SKM-1 treated with dmso at 0.1 percent for 144 hours (cell line): Measurements from ENCODE around the gene SLCO2B1.

Experiments
- DNase-seq: peaks from one replicate; lab custom pipeline; 2025; ENCODE audit not compliant: unreplicated experiment; lab: John Stamatoyannopoulos, UW

SLCO2B1 gene

DNA sequence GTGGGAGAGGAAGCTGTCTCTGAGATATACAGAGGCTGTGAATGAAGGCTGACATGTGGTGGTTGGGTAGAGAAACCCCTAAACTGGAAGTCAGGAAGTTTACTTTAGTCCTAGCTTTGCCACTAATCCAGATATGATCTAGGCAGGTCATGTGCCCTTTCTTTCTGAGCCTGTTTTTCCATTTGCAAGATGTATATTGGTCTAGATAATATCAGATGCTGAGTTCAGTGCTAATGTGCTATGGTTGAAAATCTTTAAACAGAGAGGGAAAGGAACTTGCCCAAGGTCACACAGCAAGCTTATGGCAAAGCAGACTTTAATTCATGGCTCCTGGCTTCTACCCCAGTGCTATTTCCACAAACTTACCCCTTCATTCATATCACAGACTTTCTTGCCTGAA, 63.9 kb downstream of the SLCO2B1 start:
- no peak for DNase-seq

DNA sequence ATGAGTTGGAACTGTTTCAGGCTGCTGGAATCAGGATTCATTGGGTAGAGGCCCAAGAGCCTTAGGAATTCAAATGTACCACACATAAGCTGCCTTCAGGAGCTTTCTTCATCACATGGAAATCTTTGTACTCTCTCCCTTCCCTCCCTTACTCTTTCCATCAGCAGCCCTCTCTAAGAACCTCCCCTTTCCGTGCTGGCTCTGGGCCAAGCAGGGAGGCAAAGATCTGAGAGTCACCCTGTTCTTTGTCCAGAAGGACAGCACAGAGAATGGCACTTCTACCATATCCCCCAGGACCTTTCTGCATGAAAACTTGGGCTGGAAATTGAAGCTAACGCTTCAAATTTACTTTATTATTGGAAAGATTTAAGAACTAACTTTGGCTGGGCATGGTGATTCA, 69.0 kb downstream of the SLCO2B1 start:
- DNase-seq: no peak

DNA sequence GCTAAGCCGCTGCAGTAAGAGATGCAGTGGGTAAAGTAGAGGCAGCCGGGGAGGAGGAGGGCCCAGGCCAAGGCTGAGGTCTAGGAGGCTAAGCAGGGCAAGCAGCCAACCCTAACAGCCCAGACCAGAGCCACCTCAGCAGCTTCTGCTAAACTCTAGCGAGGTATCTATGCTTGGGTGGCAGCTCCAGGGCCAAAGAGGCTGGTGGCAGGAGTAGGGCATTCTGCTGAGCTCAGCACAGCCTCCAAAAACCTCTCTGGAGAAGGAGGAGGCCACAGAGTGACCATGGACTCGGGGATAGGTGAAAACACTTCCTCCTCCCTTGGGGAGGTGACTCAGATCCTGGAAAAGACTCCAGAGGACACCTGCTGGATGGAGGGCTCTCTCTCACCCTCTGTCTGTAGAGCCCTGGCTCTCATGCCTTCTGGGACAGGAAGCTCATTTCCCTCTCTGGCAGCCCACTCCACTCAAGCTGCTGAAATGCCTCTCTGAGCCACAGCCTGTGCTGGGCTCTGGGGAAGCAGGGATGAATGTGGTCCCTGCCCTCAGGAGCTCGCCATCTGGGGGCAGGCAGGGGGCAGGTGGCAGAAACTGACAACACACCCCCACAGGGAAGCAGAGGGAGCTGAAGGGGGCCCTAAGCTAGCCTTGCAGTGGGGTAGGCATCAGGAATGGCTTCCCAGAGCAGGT, 73.2 kb downstream of the SLCO2B1 start:
- no peak for DNase-seq

DNA sequence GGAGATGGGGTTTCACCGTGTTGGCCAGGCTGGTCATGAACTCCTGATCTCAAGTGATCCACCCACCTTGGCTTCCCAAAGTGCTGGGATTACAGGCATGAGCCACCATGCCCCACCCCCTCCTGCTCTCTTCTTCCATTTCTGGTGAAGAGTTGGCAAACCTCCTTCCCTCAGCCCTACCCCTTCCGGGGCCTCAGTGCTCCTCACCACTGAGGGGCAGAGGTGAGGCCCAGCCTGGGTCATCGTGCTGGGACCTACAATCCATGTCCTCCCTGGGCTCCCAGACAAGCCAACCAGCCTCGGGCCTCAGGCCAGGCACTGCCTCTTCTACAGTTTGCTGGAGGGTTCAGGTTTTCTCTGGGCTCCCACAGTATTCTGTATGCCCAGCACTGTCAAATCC, 74.9 kb downstream of the SLCO2B1 start:
- no peak for DNase-seq

DNA sequence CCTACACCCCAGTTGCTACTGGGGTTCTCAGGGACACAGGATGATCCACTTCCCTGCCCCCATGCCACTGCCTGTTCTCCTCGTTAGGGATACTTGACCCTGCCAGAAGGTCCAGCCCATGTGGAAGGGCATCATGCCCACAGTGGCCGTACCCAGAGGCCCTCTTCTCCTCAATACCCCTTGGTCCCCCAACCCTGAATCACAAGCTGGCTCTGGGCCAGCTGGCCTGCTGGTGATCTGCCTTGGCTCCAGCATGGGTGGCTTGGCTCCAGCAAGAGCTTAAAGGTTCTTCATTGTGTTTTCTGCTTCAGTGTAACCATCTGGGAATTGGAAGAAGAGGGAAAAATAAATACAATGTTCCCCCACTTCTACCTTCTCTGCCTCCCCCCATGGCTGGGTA, 78.6 kb downstream of the SLCO2B1 start:
- no peak for DNase-seq

DNA sequence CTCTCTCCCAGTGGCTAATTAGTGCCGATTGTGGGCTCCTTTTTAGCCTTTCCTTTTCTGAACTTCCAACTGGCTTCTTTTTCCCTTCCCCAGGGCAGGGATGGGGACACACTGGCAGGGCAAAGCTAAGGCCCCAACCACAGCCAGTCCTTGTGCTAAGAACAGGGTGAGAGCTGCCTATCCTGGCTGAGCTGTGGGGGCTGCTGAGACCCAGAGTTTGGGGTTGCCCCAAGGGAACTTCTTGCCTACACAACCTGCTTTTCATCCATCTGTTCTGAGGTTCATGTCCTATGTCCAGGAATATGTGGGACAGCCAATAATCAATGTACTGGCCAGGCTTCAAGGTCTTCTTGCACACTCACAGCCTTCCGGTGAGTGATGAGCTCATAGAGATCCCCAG, 79.7 kb downstream of the SLCO2B1 start:
- DNase-seq: no peak

DNA sequence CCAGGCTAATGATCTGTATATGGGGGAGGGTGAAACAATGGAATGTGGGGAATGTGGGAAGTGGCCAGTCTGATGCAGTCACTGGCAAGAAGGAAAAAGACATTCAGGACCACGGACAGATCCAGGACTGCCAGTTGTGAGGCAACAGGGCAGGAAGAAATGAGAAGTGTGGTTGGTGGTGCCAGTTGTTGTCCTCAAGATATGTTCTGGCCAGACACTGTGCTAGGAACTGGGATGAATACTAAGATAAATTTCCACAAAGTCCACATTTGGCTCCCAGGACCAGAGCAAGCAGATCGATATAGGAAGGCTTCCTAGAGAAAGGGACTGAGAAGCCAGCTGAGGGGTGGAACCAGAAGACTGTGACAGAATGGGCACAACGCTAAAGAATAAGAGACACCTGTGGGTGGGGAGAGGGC, 82.9 kb downstream of the SLCO2B1 start:
- peak; percentile 8 for DNase-seq

DNA sequence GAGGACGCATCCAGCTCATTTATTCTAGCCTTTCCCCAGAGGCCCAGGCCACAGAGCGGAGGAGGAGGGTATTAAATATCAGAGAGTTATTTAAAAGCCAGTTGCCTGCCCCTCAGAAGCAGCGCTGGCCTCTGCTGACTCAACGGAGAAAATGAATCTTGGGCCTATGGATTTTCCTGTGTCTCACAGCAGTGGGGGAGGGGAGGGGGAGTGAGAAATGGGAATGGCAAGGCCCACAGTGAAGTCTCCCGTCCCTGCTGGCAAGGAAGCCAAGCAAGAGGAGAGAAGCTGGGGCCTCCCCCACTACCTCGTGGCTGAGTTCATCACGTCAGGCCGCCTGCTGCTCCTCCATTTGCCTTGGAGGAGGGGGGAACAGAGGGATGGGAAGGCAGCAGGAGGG, 85.2 kb downstream of the SLCO2B1 start:
- no peak for DNase-seq

DNA sequence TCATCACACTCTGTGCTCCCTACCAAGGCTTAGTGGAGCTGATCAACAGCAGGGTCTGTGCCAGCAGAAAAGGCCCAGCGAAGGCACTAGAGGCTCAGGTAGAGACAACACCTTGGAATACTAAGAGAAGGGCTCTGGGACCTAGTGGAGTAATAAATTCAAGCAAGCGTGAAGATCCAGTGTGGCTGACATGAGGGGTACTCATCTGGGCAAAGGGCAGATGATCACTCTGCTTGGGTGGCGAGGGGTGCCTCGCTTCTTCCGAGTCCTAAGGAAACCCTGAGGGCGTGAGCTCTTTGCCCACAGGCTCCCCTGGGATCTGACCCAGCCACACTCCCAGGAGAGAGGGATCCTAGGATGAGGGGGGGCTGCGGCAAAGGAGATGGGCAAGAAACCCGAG, 86.1 kb downstream of the SLCO2B1 start:
- no peak for DNase-seq

DNA sequence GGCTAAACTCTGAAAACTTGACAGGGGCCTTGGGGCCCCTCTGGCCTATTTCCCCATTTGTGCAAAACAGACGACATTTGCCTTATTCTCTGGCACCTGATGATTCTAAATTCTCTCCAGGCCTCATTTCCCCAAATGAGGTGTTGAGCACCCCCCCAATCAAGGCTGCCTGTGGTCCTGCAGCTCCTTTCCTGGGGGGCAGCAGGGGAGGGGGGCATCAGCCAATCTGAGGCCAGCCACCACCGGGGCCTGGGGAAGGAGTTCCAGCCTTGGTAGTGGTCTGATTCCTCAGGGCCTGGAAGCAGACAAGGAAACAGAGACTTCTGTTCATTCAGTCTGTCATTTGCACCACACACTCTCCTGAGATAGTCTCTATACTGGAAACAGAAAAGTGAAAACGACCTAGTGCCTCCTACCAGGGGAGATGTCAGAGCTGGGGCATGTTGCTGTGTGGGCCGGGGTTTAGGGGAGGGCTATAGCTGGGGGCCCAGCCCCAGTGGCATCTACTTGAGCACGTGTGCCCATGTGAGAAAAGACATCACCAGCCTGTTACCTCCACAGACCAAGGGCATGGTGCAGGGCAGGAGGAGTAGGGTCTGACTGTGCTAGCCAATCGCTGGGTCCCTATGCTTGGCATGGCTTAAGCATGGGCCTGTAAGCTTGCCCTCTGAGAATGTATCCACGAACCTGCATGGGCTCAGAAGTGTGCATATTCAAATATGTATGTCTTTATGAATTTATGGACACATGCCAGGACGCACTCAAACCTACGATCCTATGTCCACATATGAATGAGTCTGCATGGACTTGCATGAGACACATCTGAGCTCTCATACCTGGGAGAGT, 87.9 kb downstream of the SLCO2B1 start:
- no peak for DNase-seq

DNA sequence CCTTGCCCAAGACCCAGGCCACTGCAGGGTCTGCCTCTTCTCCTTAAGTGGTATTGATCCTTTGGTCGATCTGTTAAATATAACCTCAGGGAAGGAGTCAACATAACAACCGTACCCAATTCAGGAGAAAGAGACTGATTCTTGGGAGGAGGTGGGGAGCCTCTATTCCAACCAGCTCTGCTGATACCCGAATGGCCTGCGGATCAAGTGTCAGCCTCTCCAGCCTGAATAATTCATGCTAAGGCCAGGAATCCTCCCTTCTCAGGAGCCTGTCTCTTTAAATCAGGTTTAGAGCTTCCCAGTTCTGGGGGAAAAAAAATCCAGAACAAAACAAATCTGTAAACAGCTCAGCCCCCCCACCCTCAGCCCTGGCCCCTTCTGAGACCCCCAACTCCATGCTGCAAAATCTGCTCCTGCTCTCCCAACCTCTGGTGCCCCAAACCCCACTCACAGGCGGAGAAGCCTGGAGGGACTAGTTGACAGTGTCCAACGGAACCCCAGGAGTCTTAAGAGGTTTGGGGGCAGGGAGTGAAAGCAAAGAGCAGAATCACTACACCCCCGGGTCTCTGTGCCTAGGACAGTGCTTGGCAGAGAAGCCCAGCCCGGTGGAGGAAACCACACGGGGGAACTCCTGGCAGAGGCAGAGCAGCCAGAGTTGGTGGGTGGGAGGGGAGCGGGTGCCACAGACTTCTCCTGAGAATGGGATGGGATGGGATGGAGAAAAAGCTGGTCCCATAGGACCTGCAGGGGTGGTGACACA, 88.8 kb downstream of the SLCO2B1 start:
- no peak for DNase-seq

DNA sequence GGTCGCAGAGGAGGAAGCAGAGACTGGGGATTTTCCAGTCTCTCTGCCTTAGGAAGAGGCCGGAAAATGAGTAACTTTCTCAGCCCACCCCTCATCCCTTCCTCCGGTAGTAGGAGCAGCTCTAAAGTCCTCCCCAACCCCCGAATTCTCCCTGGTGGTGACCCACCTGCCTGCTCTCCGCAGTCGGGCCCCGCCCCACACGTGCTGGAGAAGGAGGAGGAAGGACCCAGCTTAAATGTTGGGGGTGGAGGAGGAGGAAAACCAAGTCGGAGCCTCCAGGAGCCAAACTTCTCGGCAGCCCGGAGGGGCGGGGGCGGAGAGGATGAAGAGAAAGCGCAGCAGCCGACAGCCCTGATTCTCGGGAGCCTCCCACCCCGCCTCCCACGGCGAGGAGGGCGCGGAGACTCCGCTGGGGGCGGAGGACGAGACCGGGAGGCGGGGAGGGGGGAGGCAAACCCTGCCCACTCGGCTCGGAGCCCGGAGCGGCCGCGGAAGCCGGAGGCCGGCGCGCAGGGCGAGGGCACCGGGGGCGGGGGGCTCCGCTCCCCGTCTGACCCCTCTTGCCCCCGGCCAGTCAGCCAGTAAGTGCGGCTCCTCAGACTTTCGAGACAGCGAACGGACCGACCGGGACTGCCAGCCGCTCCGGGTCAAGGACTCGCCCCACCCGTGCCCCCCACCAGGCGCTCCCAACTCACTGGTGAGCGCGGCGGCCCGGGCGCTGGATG, 89.6 kb downstream of the SLCO2B1 start, which contains the start of gene TPBGL:
TSS of gene TPBGL (plus strand) at position 464 of the 725 bp plus-strand sequence. CDS start 276 bp downstream, outside the sequence.
- DNase-seq: no peak

DNA sequence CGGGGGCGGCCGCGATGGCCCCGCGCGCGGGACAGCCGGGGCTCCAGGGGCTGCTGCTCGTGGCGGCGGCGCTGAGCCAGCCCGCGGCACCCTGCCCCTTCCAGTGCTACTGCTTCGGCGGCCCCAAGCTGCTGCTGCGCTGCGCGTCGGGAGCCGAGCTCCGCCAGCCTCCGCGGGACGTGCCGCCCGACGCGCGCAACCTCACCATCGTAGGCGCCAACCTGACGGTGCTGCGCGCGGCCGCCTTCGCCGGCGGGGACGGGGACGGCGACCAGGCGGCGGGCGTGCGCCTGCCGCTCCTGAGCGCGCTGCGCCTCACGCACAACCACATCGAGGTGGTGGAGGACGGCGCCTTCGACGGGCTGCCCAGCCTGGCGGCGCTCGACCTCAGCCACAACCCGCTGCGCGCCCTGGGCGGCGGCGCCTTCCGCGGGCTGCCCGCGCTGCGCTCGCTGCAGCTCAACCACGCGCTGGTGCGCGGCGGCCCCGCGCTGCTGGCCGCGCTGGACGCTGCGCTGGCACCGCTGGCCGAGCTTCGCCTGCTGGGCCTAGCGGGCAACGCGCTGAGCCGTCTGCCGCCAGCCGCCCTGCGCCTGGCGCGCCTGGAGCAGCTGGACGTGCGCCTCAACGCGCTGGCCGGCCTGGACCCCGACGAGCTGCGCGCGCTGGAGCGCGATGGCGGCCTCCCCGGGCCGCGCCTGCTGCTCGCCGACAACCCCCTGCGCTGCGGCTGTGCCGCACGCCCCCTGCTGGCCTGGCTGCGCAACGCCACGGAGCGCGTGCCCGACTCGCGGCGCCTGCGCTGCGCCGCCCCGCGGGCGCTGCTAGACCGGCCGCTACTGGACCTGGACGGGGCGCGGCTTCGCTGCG, 90.4 kb downstream of the SLCO2B1 start:
- peak; percentile 65 for DNase-seq

DNA sequence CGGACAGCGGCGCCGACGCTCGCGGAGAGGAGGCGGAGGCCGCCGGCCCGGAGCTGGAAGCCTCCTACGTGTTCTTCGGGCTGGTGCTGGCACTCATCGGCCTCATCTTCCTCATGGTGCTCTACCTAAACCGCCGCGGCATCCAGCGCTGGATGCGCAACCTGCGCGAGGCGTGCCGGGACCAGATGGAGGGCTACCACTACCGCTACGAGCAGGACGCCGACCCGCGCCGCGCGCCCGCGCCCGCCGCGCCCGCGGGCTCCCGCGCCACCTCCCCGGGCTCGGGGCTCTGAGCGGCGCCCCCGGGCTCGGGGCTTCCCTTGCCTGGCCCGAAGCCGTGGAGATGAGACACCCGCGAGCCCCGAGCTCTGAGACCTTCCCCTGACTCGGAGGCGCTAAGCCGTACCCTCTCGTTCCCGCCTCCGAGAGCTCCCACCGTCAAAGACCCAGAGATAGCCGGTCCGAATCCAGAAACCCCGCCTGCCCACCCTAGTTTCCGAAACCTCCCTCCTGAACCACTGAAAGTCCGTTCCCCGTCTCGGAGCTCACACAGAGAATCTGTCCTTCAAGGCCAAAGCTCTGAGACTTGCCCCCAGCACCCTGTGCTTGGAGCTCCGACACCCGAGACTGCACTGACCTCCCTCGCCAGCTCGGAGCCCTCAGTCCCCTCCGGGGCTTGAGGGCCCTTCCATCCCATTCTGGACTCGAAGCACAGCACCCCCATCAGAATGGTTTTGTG, 91.2 kb downstream of the SLCO2B1 start:
- no peak for DNase-seq

DNA sequence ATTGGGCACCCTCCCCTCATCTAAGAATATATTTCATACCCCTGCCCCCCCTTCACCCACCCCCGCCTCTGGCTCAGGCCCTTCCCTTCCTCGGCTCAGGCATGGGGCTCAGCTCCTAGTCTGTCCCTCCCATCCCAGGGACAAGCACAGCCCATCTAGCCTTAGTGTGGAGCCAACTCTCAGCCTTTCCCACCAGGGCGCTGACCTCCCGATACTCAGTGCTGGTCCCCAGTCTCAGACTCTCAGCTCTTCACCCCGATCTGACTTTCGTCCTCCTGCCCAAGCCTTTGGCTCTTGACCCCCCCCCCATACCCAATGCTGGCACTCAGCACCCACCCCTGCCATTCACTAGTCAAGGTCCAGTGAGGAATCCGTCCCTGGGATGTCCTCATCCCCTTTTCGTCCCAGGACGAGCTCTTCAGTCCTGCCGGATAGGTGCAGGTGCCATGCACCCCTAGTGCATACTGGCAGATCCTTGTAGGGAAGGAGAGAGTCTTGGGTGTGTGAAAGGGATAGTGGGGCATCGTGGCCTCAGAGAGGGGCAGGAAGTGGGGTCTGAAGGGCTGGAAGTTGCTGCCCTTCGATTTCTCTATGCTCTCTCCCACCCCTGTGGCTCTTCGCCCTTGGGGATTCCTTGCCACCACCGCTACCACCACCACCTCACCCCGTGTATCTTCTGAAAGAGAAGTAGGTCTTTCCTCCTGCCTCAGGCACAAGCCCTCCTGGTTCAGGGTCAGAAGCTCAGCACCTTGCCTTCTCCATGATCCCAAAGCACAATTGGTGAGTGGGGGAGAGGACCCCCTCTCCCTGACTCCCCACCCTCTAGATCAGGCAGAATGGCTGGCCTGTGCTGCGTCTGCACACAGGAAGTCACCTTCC, 92.1 kb downstream of the SLCO2B1 start:
- no peak for DNase-seq

DNA sequence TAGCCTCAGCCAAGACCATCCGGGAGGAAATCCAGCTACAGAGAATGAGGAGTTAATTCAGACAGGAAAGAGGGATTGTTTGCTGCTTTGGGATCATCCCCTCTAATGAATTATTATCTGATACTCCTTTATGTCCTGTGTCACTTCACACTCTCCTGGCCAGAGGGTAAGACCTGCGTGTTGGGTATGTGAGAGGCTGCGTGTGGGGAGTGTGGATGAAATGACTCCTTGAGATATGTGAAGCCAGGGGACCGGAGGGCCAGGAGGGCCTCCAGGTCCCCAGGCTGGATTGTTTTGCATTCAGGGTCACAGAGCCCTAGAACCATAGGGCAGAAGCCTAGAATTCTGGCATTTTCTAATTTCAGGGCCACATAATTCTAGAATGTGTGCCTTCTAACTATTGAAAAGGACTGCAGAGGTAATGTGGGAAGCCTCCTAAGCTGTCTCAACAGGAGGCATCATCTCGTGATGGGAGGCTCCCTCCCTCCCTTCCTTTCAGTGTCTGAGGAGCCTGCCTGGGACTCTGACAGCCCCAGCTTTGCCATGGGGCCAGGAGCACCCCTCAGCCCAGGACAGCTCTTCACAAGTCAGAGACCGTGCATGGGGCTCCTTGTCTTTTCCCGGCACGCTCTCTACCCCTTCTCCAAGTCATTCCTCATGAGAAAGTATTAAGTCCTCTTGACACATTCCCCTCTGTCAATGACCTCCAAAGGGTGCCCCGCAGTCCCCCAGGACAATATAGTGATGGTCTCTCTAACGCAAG, 93.3 kb downstream of the SLCO2B1 start:
- DNase-seq: no peak

DNA sequence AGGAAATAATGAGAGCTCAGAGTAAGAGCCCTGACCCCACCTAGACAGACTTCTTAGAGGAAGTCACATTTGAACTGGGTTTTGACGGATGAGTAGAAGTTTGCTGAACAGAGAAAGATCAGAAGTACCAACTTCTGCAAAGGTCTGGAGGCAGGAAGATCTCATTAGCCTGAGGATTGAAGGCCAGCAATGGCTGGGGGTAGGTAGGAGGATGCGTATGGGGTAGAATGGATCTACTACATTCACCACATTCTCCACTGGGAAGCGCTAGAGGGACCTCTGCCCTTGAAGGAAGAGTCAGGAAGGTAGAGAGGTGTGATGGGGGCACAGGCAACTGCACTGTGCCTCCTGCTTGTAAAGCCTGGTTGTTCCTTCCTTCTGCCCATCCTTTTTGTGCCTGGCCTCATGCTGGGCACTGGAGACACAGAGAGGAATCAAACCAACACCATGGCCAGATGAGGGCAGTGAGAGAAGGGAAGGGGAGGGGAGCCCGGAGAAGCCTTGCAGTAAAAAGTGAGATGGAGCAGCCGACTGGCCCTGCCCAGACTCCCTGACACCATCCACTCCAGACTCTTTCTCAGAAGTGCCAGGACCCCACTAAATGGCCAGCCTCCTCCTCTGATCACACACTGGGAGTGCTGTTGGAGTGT, 94.6 kb downstream of the SLCO2B1 start:
- no peak for DNase-seq
